GM21737 (cell line): ENCODE measurements around the gene SNAP23.

ENCODE experiments used
- ATAC-seq: cut with Tn5 transposase; IDR thresholded peaks from one replicate; pipeline ENCODE4 v1.9.1; 2021; ENCODE audit warnings: mild to moderate bottlenecking, moderate library complexity; ENCODE audit not compliant: unreplicated experiment

SNAP23 gene

DNA sequence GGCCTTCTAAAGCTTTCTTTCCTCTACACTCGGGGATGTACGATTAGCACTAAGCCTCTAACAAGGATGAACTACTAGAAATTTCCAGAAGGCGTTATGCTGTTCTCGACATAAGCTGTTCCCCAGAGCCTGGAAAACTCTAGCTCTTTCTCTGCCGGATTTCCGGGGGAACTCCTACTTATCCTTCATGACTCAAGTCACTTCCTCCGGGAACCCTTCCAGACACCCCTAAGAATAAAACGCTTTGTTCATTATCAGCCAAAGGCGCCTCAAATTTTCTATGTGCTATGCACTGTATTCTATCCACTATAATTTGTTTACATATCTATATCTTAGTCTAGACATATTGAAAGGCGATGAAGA lies 455 bp upstream of the SNAP23 start:
- no peak for ATAC-seq

DNA sequence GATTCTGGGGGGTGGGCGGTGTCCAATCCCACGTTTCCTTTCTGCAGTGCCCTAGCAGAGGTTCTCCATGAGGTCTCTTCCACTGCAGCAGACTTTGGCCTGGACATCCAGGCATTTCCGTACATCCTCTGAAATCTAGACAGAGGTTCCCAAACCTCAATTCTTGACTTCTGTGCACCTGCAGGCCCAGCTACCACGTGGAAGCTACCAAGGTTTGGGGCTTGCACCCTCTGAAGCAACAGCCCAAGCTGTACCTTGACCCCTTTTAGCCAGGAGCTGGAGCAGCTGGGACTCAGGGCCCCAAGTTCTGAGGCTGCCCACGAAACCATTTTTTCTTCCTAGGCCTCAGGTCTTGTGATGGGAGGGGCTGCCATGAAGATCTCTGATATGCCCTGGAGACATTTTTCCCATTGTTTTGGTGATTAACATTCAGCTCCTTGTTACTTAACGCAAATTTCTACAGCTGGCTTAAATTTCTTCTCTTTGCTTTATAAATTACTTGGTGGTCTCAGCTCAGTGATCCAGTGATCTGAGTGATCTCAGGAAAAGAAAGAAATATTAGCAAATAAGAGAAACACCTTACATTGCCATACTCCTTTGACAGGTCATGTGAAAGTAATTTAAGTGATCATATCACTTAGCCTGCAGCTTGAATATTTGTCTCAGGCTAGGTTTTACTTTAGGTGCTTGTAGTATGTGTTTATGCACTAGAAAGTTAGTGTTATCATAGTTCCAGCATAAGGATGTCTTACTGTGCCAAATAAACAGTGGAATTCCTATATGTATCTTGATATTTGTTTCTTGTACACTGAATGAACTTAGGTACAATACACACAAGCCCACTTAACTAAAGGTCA lies 3.0 kb downstream of the SNAP23 start:
- ATAC-seq: no peak

DNA sequence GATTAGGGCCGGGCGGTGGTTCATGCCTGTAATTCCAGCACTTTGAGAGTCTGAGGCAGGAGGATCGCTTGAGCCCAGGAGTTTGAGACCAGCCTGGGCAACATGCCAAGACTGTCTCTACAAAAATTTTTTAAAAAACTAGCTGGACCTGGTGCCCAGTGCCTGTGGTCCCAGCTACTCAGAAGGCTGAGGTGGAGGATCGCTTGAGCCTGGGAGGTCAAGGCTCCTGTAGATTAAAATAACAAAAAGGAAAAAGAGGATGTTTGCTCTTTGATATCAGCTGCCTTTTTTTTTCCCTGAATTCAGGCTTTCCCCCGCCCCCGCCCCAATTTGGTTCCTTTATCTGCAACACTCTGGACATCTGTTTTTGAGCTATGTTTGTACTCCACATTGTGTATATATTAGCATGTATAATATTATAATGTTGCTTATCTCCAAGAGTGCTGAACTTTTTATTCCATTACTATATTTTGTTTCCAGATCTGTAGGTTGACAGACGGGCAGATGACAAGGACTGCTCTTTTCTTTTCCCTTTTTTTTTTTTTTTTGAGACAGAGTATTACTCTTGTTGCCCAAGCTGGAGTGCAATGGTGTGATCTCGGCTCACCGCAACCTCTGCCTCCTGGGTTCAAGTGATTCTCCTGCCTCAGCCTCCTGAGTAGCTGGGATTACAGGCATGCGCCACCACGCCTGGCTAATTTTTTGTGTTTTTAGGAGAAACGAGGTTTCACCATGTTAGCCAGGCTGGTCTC lies 4.6 kb downstream of the SNAP23 start:
- ATAC-seq: no peak

DNA sequence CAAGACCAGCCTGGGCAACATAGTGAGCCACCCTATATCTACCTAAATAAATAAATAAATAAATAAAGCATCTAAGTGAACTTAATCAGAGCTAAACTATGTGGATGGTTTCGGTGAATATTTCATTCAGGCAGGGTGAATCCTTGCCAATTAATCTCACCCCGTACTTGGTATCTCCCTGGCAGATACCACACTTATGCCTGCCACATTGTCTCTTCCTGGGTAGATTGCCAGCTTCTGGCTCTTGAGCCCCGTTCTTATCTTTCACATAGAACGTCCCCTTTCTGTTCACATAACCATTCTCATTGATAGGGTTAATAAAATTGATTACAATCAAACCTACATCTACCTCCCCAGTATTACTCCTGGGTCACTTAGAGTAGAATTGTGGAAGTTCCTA lies 7.0 kb downstream of the SNAP23 start:
- no peak for ATAC-seq

DNA sequence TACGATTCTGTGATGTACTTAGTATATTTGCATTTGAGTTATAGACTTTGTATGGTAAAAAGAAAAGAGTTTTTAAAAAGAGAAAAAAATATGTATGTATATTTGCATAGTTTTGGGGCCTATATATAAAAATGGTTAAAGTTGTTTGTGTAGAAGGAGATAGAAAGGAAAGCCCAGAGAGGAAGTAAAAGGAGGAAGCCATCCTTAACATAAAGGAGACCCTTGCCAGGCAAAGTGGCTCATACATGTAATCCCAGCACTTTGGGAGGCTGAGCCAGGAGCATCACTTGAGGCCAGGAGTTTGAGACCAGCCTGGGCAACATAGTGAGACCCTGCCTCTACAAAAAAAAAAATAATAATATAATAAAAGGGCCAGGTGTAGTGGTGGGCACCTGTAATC lies 8.4 kb downstream of the SNAP23 start:
- no peak for ATAC-seq

DNA sequence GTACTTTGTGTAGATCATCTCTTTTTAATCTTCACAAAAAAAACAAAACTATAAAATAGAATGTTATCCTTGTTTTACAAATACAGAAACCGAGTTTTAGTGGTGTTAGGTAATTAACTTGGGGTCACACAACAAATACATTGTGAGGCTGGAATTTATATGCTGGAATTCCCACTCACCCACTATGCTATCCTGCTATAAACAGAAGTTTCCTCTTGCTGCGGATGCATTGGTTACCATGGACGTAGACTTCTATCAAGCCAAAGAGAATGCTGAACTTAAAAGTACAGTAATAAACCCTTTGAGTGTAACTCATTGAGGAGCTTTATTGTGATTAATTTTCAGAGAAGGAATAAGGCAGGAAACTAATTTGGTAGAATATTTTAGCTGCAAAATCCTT lies 9.2 kb downstream of the SNAP23 start:
- ATAC-seq: peak; percentile 14

DNA sequence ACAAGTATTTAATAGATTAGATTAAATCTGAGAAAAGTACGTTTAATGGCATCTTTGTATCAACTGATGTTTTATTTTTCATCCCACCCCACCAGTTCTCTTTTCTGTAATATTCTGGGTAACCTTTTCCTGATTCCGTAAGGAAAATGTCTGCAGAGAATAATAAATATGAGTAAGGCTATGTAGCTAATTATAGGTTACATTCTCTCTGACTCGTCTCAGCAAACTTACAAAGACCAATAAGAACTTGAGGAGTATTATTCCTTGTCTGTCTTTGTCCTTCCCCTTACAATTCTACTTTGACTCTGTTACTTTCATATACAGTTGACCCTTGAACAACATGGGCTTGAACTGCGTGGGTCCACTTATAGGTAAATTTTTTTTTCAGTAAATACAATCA lies 12.1 kb downstream of the SNAP23 start:
- no peak for ATAC-seq

DNA sequence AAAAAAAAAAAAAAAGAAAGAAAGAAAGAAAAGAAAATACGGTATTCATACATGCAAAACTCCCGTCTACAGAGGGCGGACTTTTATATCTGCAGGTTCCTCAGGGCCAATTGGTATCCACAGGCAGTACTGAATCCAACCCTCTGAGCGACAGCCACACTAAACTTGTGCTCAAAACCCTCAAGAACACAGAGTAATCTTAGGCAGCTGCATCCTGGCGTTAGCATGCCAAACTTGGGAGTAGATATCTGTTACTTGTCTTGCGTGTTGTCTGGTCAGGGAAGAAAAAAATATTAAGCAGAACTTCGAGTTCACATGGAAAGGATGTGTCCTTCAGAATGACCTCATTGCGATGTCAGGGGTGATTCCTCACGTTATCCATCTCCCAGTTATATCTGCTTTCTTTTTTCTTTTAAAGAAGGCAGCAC lies 12.8 kb downstream of the SNAP23 start:
- ATAC-seq: no peak

DNA sequence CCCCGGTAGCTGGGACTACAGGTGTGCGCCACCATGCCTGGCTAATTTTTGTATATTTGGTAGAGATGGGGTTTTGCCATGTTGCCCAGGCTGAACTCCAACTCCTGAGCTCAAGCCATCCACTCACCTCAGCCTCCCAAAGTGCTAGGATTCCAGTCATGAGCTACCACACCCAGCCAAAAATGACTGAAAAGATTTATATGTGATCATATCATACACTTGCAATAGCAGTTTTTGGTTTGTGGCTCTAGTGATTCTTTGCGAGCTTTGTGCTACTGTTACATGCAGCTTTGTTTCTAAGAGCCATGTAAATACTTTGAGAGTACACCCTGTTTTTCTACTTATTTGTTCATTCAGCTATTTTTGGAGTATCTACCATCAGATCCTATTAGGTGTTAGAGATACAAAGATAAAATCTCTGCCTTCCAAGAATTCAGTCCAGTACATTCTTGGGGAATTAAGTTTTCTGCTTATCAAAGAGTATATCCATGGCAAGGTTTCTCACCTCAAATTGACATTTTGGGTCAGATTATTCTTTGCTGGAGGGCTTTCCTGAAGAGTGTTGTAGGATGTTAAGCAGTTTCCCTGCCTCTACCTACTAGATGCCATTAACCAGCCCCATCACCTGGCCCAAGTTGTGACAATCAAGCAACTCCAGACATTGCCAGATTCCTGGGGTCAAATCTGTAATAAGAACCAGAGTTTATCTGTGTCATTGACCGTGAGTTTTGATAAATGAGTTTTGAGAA lies 15.0 kb downstream of the SNAP23 start:
- no peak for ATAC-seq

DNA sequence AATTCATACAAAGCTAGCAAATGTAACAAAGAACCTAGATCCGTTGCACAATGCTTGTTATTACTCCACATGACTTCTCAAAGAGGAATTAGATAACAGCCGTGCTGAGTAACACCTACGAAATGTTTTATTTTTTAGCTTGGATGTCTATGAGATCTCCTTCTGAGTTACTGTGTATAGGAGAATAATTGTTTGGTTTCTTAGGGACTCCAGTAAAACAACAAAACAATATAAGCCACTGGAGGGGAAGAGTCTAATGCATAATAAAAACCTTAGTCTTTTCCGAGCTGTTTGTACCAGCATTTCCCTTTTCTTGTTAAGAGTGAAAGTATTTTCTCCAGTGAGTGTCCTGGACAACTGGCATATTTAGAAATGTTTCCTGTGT lies 15.6 kb downstream of the SNAP23 start:
- ATAC-seq: no peak

DNA sequence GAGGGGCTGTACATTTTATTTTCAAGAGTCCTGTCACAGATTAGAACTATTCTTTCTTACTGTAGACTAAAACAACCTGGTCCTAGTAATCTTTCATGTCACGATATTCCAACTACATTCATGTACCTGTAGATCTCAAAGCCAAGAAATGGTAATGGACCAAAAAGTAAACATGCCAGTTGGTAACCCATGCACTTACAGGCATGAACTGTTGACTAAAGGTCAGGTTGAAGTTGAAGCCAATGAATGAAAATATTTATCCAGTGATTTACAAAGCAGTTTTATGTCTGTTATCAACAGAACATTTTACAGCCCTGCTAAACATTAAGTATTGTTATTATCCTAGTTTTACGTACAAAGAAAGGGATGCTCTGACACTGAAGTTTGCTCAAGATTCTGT lies 27.9 kb downstream of the SNAP23 start:
- no peak for ATAC-seq

DNA sequence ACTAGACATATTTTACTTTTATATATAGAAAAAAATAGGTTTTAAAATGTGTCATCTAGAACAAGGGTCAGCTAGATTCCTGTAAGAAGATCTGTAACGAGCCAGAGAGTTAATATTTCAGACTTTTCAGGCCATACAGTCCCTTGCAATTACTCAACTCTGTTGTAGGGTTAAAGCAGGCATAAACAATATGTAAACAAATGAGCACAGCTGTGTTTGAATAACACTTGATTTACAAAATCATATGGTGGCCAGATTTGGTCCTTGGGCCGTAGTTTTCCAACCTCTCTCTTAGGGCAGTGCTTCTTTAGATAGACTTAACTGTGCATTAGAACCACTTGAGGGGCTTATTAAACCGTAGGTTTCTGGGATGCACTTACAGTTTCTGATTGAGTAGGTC lies 33.5 kb downstream of the SNAP23 start:
- ATAC-seq: no peak

DNA sequence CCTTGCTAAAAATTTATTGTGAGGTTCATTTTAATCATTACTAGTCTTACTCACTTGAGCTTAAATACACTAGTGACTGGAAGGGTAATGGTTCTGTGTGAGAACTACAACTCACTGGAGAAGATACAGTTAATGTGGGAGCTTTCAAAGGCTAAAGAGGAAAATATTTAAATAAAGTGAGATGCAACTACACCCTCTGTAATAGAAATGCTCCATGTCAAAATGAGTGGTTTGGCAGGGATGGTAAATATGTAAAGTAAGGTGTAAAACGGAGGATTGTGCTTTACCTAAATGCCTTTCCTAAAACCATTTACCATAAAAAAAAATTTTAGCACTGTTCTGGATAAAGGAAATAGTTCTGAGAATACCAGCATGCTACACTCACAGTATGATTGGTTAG lies 37.8 kb downstream of the SNAP23 start:
- no peak for ATAC-seq

DNA sequence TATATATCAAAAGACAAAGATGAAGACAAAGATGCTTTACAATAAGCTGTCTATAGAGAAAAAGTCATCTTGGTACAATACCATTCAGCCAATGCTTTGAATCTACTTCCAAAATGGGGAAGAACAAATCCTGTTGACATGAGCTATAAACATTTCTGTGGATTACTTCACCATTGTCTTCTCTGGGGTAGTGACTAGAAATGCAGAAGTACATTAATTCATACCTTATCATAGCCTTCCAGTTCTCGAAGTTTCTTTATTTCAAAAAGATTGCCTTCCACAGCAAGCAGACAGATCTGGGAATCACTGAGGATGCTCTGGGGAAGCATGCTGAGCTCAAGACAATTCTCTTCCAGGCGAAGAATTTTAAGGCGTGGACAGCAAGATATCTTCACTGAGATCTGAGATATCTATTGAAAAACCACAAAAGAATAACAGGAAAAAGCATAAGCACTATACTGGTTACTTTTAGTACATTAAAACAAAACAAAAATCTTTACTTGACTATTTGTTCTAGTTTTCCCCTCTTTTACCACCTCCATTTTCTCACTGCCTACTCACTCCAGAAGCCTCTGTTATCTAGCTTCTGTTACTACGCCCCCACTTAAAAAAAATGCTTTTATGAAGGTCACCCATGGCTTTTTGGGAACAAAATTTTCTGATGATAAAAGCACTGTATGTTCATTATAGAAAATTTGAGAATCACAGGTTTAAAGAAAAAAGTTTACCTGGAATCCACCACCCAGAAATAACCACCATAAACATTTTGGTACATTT lies 49.6 kb downstream of the SNAP23 start:
- ATAC-seq: no peak

DNA sequence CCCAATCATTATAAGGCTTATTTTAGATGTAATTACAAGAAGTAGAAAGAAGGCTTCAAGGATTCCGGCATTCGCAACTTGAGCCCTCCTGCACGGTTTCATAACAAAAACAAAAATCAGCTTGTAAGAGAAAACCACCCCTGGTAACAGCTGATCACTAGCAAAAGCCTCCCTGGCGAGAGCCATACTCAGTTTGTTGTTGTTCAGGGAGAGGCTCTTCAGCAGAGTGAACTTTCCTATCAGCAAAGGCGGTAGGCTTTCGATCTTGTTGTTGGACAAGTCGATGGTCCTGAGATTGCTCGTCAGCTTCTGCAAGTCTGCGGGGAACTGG lies 52.4 kb downstream of the SNAP23 start:
- ATAC-seq: peak; percentile 7

DNA sequence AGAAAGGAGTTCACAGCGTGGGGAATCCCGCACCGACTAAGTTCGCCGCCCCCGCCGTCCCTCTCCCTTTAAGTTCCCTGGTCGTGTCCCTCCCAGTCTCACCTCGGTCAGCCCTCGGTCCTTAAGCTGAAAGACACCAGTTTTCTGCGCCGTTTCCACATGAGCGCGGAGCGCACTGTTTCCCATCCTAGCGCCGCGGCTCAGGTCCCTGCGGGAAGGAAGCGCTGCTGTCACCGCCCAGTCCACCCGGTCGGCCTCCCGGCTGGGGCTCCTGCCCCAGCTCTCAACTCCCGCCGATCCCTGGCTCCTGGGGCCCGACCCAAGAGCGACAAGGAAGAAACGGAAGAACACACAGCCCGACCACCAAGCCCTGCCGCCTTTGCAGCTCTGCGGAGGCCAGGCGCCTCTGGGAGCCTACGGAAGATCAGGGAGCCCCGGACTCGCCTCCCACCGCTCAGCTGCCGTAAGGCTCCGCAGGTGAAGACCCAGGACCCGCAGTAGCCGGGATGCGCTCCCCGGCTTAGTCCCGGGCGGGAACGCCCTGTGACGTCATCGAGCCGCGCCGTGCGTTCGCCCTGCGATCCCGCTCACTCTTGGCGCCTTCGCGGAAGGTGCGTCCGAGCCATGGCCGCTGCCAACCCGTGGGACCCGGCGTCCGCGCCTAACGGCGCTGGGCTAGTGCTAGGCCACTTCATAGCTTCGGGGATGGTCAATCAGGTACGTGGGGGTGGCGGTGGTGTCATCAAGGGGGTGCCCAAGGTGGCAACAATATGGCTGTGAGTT lies 53.0 kb downstream of the SNAP23 start, which contains the start of the genes HAUS2 and LRRC57:
HAUS2 (plus strand) TSS at position 590 of the 783 bp plus-strand sequence; CDS start at position 625, 35 bp downstream.
LRRC57 (minus strand) TSS at position 545 of the 783 bp plus-strand sequence; CDS start at position 186, 359 bp downstream.
- peak; percentile 65 for ATAC-seq

DNA sequence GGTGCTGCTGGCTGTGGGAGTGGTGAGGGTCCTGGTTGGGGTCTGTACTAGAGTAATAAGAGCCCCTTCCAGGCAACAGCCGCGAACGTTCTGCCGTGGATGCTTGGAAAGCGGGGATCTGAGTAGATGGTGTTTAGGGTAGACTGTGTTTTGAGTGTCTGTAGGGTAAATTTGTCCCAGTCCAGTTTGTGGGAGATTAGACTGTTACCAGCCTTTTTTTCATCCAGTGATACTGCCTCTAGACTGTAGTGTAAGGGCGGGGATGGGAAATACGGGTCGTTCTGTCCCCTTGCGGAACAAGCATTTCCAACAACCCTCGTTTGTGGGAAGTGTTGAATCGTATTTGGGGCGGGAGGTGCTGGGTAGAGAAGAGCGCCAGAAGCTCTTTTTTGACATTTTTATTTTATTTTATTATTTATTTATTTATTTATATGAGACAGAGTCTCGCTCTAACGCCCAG lies 53.6 kb downstream of the SNAP23 start:
- peak; percentile 15 for ATAC-seq

DNA sequence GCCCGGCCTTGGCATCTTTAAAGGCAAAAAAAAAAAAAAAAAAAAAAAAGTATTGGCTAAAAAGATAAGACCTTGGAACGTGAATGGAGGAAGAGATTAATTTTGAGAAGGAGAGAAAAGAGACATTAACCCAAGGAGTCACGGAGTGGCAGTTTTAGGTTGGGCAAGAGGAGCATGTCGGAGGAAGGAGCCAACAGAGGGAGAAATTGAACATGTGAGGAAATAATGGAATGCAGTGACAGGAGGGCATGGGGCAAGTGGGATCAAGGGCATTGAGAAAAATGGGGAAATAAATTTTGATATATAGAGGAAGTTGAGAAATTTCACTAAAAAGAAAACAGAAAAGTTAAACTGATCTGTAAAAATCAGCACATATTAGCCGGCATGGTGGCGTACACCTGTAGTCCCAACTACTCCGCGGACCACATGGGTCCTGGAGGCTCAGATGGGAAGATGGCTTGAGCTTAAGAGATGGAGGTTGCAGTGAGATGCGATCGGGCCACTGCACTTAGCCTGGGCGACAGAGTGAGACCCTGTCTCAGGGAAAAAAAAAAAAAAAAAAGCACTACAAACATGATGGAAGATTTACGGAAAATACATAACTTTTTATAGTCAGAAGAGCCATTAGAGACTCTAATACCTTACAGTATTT lies 54.4 kb downstream of the SNAP23 start:
- ATAC-seq: no peak

DNA sequence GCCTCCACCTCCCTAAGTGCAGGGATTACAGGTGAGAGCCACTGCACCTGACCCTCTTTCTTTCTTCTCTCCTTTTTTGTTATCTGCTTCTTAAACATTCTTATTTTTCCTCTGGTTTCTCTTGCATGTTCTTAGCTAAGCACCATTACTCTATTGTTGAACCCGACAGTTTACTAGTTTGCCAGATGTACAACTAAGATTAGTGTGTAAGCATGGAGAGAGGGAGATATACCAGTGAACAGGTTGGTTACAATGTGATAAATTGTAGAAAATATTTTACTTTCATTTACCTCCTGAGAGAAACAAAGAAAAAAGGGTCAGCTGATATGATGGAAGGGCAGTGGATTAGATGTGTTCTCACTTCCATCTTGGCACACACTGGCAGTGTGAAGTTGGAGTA lies 58.1 kb downstream of the SNAP23 start:
- ATAC-seq: no peak
